Measurements from ENCODE around the gene ADAMTS5. TPM values are rescaled to one million over a fixed set of nuclear protein-coding genes. Genes with fewer than 3 reads are reported as not detected.

Gene ADAMTS5
- total RNA-seq, 4 donors from 2014 or later = 13.5 to 29.3 (median 21.3) TPM

DNA sequence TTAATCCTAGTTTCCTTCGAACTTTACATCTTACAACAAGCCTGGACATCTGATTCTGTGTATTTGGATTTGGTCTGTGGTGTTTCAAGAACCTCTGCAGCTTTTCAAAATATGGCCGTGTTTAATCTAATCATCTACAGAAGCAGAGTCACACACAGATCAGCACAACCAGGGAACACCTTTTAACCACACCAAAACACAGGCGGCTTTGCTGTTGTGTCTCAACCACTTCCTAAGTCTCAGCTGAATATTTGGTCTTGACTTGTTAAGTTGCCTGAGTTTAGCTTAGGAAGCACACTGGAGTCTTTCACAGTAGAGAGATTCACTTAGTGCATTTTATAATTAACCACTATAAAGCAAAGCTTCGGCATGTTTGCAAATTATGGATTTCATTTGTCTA, 17.1 kb downstream of the ADAMTS5 start:
- H3K4me3 ChIP-seq (replicated peaks in 1 of 3) = no peak overlapping the region
- peak overlapping the region in 1 of 3 donors; percentile 11 for H3K27ac ChIP-seq
- WGBS, 2 donors = 62 to 67% methylated on average over 4 of the region's 4 CpGs
- DNase-seq = no peak
- no peaks in the 10 kb centered on the region for H3K36me3 ChIP-seq
- H3K4me1 ChIP-seq = peaks cover 17 to 31% of the 10 kb centered on the region in 2 donors
- H3K9me3 ChIP-seq = no peaks in the 10 kb centered on the region
- no peaks in the 10 kb centered on the region for H3K27me3 ChIP-seq
- no peak for TF ChIP-seq POLR2A (IDR thresholded peaks at IDR 0.05)
- TF ChIP-seq CTCF (IDR thresholded peaks at IDR 0.05) = no peak
- intact Hi-C loops (cut with DNase I) = no loop called here

DNA sequence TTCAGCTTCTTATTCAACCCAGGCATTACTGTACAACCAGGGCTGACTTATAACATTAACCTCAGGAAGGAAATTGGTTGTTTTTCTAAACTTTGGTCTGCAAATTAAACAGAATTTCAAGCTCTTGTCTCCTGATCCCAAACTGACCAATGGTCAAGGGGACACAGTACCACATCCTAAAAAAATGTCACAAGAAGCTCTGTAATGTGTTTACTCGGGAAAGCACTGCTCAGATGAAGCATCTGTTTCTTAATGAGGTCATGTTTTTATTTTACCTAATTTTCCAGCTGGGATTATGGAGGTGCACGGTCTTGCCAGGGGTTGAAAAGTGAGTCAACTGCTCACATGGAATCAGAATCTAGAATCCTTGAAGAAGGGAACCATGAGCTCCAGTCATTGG, 18.7 kb downstream of the ADAMTS5 start:
- WGBS, 2 donors = 69 to 70% methylated on average over 2 of the region's 2 CpGs
- H3K4me3 ChIP-seq (replicated peaks in 1 of 3) = no peak overlapping the region
- H3K9me3 ChIP-seq = no peaks in the 10 kb centered on the region
- TF ChIP-seq POLR2A (IDR thresholded peaks at IDR 0.05) = no peak
- no peak for TF ChIP-seq CTCF (IDR thresholded peaks at IDR 0.05)
- intact Hi-C loops (cut with DNase I) = no loop called here
- H3K36me3 ChIP-seq = no peaks in the 10 kb centered on the region
- peak overlapping the region in 1 of 3 donors; percentile 6 for H3K27ac ChIP-seq
- peaks cover 27 to 41% of the 10 kb centered on the region in 2 donors for H3K4me1 ChIP-seq
- no peak for DNase-seq
- H3K27me3 ChIP-seq = no peaks in the 10 kb centered on the region

DNA sequence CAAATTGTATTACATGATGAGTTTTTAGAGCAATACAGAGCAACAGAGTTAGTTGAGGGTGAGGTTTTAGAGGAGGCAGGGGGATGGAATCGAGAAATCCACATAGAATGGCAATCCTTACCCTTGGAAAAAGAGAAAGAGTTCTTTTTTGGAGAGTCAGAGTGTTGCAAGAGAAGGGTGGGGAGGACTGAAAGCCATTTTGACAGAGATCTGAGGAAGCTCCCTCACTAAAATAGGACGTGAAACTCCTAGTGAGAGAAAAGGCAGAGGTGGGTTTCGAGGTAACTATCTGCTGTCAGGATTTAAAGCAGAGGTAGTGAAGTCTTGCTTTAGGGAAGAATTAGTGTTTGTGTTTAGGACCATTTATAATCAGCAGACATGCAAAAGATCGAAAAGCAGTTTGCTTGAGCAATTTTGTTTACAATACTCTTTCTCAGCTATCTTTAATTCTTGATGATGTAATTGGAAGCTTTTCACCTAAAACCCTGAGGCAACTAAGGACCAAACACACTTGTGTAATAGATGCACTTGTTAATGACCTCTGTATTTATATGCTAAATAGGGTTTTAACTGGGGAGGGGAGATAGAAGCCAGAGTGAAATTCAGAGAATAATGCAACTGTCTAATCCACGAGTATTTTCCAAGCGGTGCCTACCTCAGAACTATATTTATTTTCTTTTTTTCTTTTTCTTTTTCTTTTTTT, 20.0 kb downstream of the ADAMTS5 start:
- no peak for DNase-seq
- no peaks in the 10 kb centered on the region for H3K9me3 ChIP-seq
- intact Hi-C loops (cut with DNase I) = no loop called here
- 81 to 84% methylated on average over 6 of the region's 6 CpGs for WGBS, 2 donors
- no peak for TF ChIP-seq POLR2A (IDR thresholded peaks at IDR 0.05)
- TF ChIP-seq CTCF (IDR thresholded peaks at IDR 0.05) = no peak
- no peaks in the 10 kb centered on the region for H3K27me3 ChIP-seq
- peaks cover 27 to 41% of the 10 kb centered on the region in 2 donors for H3K4me1 ChIP-seq
- peak overlapping the region; percentile 35 to 74 (median 61) for H3K27ac ChIP-seq
- no peak overlapping the region for H3K4me3 ChIP-seq (replicated peaks in 1 of 3)
- H3K36me3 ChIP-seq = no peaks in the 10 kb centered on the region

DNA sequence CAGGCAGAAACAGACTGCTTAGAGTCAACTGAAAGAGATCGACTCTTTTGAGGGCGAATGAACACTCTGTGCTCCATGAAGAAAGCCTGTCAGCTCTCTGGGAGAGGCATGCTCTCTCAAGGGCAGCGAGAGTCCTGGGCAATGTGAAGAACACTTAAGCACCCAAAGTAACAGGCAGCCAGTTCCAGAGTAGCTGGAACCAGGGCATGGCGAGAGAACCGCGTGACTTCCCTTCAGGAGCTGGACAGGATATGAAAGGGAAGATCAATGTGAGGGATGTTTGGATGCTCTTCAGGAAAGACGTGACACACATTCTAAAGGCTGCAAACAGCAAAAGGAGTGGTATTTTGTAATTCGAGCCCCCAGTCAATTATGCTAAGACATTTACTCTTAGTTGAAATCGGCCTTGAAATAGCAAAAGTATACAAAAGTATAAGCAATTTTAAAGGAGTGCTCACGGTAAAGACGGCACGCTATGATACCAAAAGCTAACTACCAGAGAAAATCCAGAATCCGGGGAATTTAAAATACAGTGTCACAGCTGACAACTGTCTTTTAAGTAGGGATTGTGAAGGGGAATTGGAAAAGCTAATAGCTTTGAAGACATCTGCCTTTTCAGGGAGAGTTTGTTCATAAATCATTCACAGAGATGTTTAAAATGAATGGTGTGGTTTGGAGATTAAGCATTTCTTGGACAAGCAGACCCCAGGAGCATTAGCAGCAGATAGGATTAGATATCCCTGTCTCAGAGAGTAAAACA, 20.8 kb downstream of the ADAMTS5 start:
- H3K36me3 ChIP-seq = no peaks in the 10 kb centered on the region
- peak overlapping the region; percentile 61 to 74 (median 65) for H3K27ac ChIP-seq
- H3K4me3 ChIP-seq (replicated peaks in 1 of 3) = no peak overlapping the region
- no peaks in the 10 kb centered on the region for H3K9me3 ChIP-seq
- TF ChIP-seq CTCF (IDR thresholded peaks at IDR 0.05) = no peak
- peak in 1 of 2 donors; percentile 40 for TF ChIP-seq POLR2A (IDR thresholded peaks at IDR 0.05)
- peaks cover 27 to 41% of the 10 kb centered on the region in 2 donors for H3K4me1 ChIP-seq
- 25 to 34% methylated on average over 13 of the region's 13 CpGs for whole genome bisulfite sequencing, 2 donors
- DNase-seq = peak; percentile 93
- H3K27me3 ChIP-seq = no peaks in the 10 kb centered on the region
- intact Hi-C loops (cut with DNase I) = no loop called here

GRCh38 chr21:26943921-26944320, 23.0 kb downstream of the ADAMTS5 start:
- H3K27ac ChIP-seq = peak overlapping the region in 2 of 3 donors; percentile 22 to 65
- WGBS, 2 donors = 86% methylated on average over 2 of the region's 2 CpGs
- no peak for DNase-seq
- H3K27me3 ChIP-seq = no peaks in the 10 kb centered on the region
- H3K9me3 ChIP-seq = no peaks in the 10 kb centered on the region
- peaks cover 41 to 55% of the 10 kb centered on the region in 2 donors for H3K4me1 ChIP-seq
- no peaks in the 10 kb centered on the region for H3K36me3 ChIP-seq
- TF ChIP-seq POLR2A (IDR thresholded peaks at IDR 0.05) = no peak
- no peak for TF ChIP-seq CTCF (IDR thresholded peaks at IDR 0.05)
- intact Hi-C loops (cut with DNase I) = no loop called here
- no peak overlapping the region for H3K4me3 ChIP-seq (replicated peaks in 1 of 3)

Data from thyroid gland (tissue), 4 donors.